HepG2 (cell line): ENCODE measurements around the gene JMJD6. TPM values are rescaled to one million over a fixed set of nuclear protein-coding genes. Genes with fewer than 3 reads are reported as not detected.

Experiments
- ATM ChIP-seq: fragments of 450-650 bp; IDR thresholded peaks from 2 replicates; pipeline ENCODE4 v1.7.1; 2017; ENCODE audit warnings: mild to moderate bottlenecking, borderline replicate concordance
- FOXK1 ChIP-seq: sonication (generic); formaldehyde crosslinking; IDR thresholded peaks from 2 replicates; pipeline ENCODE4 v1.4.0; 2020; ENCODE audit warnings: low read depth, missing genetic modification reagents, borderline replicate concordance
- HIVEP1 ChIP-seq: sonication (generic); formaldehyde crosslinking; IDR thresholded peaks from 2 replicates; pipeline ENCODE4 v1.4.0; 2020; ENCODE audit warnings: mild to moderate bottlenecking, missing genetic modification reagents
- JARID2 ChIP-seq: sonication (generic); formaldehyde crosslinking; IDR thresholded peaks from 2 replicates; pipeline ENCODE4 v1.8.1; 2023; ENCODE audit warnings: missing genetic modification reagents, inconsistent platforms; ENCODE audit not compliant: insufficient replicate concordance
- PRDM15 ChIP-seq: sonication (generic); formaldehyde crosslinking; IDR thresholded peaks from 2 replicates; pipeline ENCODE4 v1.4.0; 2020; ENCODE audit warnings: missing genetic modification reagents
- RFX3 ChIP-seq: IDR thresholded peaks from 2 replicates; pipeline ENCODE4 v1.6.1; 2016; ENCODE audit warnings: missing biosample characterization, missing genetic modification reagents
- ZBTB38 ChIP-seq: sonication (generic); formaldehyde crosslinking; IDR thresholded peaks from 2 replicates; pipeline ENCODE4 v1.5.1; 2020; ENCODE audit warnings: mild to moderate bottlenecking, missing genetic modification reagents
- ZBTB44 ChIP-seq: sonication (generic); formaldehyde crosslinking; IDR thresholded peaks from 2 replicates; pipeline ENCODE4 v1.4.0; 2020; ENCODE audit warnings: missing genetic modification reagents
- ZNF281 ChIP-seq: sonication (generic); formaldehyde crosslinking; IDR thresholded peaks from 2 replicates; pipeline ENCODE4 v1.4.0; 2020; ENCODE audit warnings: missing genetic modification reagents, borderline replicate concordance
- ZNF33A ChIP-seq: sonication (generic); formaldehyde crosslinking; IDR thresholded peaks from 2 replicates; pipeline ENCODE4 v1.5.1; 2020; ENCODE audit warnings: missing genetic modification reagents, mild to moderate bottlenecking, moderate library complexity, borderline replicate concordance
- ZNF597 ChIP-seq: sonication (generic); formaldehyde crosslinking; IDR thresholded peaks from 2 replicates; pipeline ENCODE4 v1.5.0; 2020; ENCODE audit warnings: missing genetic modification reagents
- ZNF619 ChIP-seq: sonication (generic); formaldehyde crosslinking; IDR thresholded peaks from 2 replicates; pipeline ENCODE4 v1.4.0; 2020; ENCODE audit warnings: mild to moderate bottlenecking, missing genetic modification reagents
- ZNF816 ChIP-seq: sonication (generic); formaldehyde crosslinking; IDR thresholded peaks from 2 replicates; pipeline ENCODE4 v1.8.0; 2022; ENCODE audit warnings: missing genetic modification reagents, mild to moderate bottlenecking, borderline replicate concordance
- ZSCAN31 ChIP-seq: sonication (generic); formaldehyde crosslinking; IDR thresholded peaks from 2 replicates; pipeline ENCODE4 v1.5.0; 2020; ENCODE audit warnings: low read depth, mild to moderate bottlenecking, missing genetic modification reagents
- polyA plus RNA-seq, 8 experiments: library from polyadenylated mRNA; depleted of rRNA in 3 of 8; stranded (reverse) in 7 of 8; unstranded in 1 of 8; fragments of >200 nt; fragmentation: Illumina TruSeq in 4 of 8; extraction: Trizol in 4 of 8; gene quantifications; 2 replicates each; pipeline versions ENCODE4 v1.2.1 to v1.2.3, GENCODE V29; 2011 to 2016; ENCODE audit warnings: low read depth in 4 of 8, missing spikeins in 1 of 8, mixed read lengths in 1 of 8; ENCODE audit not compliant: insufficient read depth in 1 of 8
- total RNA-seq, 5 experiments: library from RNA; depleted of rRNA; stranded (reverse); fragments of >200 nt; fragmentation: Illumina TruSeq; extraction: Trizol; gene quantifications; 2 replicates each; pipeline ENCODE4 v1.2.3, GENCODE V29; 2016; ENCODE audit warnings: low read depth in 1 of 5

JMJD6 gene
- total and polyA plus RNA-seq, 2 of the 13 experiments (the other 11 are each of a cell fraction or from before 2014, with no cell fraction given) = 33.6 to 41.0 TPM

DNA sequence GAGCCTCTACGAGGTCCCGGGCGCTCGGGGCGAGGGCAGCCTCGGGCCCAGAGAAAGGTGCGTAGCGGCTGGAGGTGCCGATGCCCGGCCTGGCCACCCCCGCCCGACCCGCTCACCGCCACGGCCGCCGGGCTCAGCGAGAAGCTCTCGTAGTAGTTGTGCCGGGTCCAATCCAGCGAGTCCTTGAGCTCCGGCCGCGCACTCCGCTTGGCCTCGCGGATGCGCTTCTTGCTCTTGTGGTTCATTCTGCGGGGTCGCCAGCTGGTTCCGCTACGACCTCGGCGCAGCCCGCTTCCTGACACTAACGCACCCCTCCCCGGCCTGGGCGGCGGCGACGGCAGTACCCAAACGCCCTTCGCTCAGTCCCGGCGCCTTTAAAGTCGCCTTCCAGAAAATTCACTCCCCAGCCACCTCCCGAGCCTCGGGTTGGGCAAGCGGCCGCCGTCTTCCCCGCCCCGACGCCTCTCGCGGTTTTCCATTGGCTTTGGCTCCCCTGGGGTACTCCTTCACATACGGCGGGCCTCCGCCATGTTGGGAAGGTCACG, at the start of gene JMJD6 (continued):
- no peak for TF ChIP-seq ZNF281
- TF ChIP-seq ZNF597 = no peak
- no peak for TF ChIP-seq JARID2
- TF ChIP-seq ZSCAN31 (CRISPR knock-in tag) = peak; percentile 93
- TF ChIP-seq ZNF33A = no peak; the same call in 1 of the 2 replicates
- TF ChIP-seq ZNF619 = 0 out of 2 replicates have a peak, but pooled peaks have one; percentile 12
- no peak; the same call in 1 of the 2 replicates for TF ChIP-seq ZNF816 (CRISPR knock-in tag)
- no peak; the same call in 1 of the 2 replicates for TF ChIP-seq ZBTB38 (CRISPR knock-in tag)
- 0 out of 2 replicates have a peak, but pooled peaks have one; percentile 44 for TF ChIP-seq PRDM15 (CRISPR knock-in tag)
- TF ChIP-seq FOXK1 (CRISPR knock-in tag) = peak; percentile 14; the same call in 1 of the 2 replicates
- no peak for TF ChIP-seq HIVEP1 (CRISPR knock-in tag)
- no peak for TF ChIP-seq ZBTB44 (CRISPR knock-in tag)
- TF ChIP-seq RFX3 (CRISPR knock-in tag) = no peak
- TF ChIP-seq ATM = no peak
